Activated T-helper 1 cell treated with Interleukin-2 at 50 U/mL for 16 hours (primary cell): ENCODE results near the gene TAS2R31.
"Not testable (repeated sequence)": the region's sequence is repeated elsewhere in the genome, so short reads cannot be mapped to it uniquely, and the experiment has no call there.

Source experiments
- DNase-seq: peaks from one replicate; pipeline ENCODE4 v3.0.0-alpha.2; 2020; ENCODE audit warnings: low read depth

Gene TAS2R31

DNA sequence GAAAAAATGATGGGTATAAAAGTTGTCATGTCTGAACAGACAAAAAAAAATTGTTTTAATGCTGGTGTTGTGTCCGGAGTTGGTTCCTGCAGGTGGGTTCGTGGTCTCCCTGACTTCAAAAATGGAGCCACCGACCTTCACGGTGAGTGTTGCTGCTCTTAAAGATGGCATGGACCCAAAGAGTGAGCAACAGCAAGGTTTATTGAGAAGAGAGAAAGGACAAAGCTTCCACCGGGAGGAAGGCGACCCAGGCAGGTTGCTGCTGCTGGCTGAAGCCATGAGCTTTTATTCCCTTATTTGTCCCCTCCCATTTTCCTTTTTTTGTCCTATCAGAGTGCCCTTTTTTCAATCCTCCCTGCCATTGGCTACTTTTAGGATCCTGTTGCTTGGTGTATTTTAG lies at the start of gene TAS2R31:
Gene TAS2R31 (minus strand): TSS at position 101 of the 400 bp plus-strand sequence. CDS start 72 bp downstream, at position 29.
- no peak for DNase-seq

DNA sequence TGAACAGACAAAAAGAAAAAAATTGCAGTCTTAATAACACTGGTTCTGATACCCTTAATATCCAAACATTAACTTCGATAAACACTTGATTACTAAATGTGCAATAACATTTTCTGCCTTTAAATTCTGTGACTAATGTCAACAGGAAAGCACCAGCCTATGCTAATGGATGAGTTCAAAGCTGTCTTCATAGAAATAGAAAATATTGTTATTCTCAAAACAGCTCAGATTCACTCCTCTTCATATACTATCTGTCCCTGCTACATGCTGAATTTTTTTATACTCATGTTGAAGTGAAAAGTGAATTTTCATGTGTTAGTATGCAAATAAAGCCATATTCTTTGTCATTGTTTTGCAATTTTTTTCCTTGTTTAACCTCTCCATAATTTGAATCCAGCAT lies 47.0 kb upstream of the TAS2R31 start:
- DNase-seq, result no peak

DNA sequence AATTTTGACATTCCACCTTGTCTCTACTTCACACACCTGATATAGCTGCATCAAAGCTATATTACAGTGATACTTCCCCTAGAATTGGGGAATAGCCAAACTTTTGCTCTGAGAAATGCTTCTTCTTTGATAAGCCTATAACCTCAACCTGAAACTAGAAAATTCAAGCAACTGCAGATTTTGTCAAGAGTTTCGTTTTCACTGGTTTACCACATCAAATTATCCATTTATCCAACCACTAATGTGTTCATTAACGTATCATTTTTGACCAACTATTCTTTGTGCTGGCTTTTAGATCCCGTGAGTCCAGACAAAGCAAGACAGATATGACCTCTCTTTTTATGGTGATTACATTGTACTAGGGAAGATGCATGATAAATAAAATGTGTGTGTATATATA lies 44.4 kb upstream of the TAS2R31 start:
- no peak for DNase-seq

GRCh38 chr12:11071414-11071813 lies 40.2 kb upstream of the TAS2R31 start:
- no peak for DNase-seq

- DNase-seq, result no peak
These were observed 39.8 kb upstream of the TAS2R31 start for GRCh38 chr12:11070999-11071398.

- no peak for DNase-seq
These were observed 38.7 kb upstream of the TAS2R31 start for GRCh38 chr12:11069854-11070365.

DNA sequence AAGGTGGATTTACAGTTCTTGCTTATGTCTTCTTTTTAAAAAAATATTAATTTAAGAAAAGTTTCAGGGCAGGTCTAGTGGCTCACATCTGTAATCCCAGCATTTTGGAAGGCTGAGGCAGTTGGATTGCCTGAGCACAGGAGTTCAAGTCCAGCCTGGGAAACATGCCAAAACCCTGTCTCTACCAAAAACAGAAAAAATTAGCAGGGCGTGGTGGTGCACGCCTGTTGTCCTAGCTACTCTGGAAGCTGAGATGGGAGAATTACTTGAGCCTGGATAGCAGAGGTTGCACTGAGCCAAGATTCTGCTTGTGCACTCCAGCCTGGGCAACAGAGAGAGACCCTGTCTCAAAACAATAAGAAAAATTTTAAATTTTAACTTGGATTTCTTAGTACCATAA lies 36.3 kb upstream of the TAS2R31 start:
- no peak for DNase-seq

DNA sequence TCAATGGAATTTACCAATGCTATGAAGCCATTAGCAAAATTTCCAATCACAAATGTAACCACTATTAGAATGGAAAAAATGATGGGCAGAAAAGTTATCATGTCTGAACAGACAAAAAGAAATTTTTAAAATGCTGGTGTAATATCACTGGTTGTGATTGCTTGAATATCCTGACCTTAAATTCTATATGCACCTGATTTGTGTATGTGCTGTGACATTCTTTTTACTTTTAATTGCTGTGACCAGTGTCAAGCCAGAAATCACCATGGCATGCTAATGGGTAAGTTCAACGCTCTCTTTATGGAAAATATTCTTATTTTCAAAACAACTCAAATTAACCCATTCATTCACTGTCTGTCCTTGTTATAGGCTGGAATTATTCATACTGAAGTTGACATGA lies 31.0 kb upstream of the TAS2R31 start, which contains the start of gene TAS2R46:
Gene TAS2R46 (minus strand): TSS at position 101 of the 400 bp plus-strand sequence. CDS start 0 bp downstream, at position 101.
- DNase-seq, result not testable (repeated sequence)

DNA sequence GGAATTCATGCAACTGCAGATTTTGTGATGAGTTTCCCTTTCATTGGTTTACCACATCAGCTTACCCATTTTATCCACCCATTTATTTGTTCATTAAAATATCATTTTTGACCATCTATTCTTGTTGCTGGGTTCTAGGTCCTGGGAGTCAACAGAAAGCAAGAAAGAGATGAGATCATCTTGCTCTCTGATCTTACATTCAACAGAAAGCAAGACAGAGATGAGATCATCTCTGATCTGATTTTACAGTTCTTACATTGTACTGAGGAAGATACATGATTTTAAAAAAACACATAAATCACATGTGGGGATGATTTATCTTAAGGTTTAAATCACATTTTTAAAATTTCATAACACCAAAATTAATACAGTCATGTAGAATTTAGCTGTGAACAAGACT lies 28.6 kb upstream of the TAS2R31 start:
- no peak for DNase-seq

DNA sequence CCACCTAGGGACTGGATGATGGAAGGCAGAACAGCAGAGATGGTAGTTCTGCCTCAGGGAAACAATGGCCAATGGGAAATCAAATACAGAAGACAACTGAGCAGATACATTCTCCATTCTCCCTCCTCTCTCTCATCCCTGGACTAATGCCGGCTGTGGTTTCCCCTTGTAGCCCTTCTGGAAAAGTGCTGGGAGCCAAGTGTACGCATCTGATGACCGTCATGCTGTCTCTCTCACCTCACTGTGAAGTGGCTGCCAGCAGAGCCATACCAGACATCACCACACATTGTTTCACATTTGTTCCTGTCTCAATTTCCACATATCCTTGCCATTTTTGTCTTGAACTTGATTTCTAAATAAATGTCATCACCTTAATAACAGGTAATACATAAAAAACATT lies 27.8 kb upstream of the TAS2R31 start:
- no peak for DNase-seq

- no peak for DNase-seq
These were observed 24.1 kb upstream of the TAS2R31 start for GRCh38 chr12:11055306-11055705.

GRCh38 chr12:11049806-11050531 lies 18.8 kb upstream of the TAS2R31 start:
- not testable (repeated sequence) for DNase-seq

DNA sequence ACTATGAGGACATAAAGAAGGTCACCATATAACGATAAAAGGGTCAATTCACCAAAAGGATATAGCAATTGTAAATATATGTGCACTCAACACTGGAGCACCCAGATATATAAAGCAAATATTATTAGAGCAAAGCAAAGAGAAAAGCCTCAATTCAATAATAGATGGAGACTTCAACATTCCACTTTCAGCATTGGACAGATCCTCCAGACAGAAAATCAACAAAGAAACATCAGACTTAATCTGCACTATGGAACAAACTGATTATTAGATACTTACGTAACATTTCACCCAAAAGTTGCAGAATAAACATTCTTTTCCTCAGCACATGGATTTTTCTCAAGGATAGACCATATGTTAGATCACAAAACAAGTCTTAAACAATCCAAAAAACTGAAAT lies 10.2 kb upstream of the TAS2R31 start:
- DNase-seq, result not testable (repeated sequence)

GRCh38 chr12:11040162-11040561 lies 9.0 kb upstream of the TAS2R31 start:
- no peak for DNase-seq

DNA sequence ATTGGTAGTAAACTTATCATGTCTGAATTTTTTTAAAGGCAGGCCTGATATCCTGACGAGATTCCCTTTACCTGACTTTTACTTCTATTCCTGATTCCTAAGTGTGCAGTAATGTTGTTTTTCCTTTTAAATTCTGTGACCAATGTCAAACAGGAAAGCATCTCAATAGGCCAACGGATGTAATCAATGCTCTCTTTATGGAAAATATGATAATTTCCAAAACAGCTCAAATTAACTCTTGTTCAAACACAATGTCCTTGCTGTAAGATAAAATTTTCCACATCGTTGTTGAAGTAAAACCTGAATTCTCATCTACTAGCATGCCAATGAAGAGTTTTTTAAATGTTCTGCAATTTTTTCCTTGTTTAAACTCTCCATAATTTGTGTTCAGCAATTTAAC lies 8.0 kb upstream of the TAS2R31 start:
- DNase-seq, result no peak

GRCh38 chr12:11033959-11034358 lies 2.8 kb upstream of the TAS2R31 start:
- not testable (repeated sequence) for DNase-seq

GRCh38 chr12:11026118-11026517 lies 5.1 kb downstream of the TAS2R31 start:
- no peak for DNase-seq

- no peak for DNase-seq
These were observed 7.8 kb downstream of the TAS2R31 start for GRCh38 chr12:11023387-11023786.

DNA sequence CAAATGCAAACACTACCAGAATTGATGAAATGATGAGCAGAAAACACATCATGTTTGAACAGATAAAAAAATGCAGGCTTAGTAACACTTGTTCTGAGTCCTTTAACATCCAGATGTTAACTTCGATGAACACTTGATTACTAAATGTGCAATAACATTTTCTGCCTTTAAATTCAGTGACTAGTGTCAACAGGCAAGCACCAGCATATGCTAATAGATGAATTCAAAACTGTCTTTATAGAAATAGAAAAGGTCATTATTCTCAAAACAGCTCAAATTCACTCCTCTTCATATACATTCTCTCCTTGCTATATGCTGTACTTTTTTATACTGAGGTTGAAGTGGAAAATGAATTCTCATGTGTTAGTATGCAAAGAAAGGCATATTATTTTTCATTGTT lies 8.7 kb downstream of the TAS2R31 start, which contains the start of gene TAS2R19:
Gene TAS2R19 (minus strand): TSS at position 101 of the 400 bp plus-strand sequence. CDS start 49 bp downstream, at position 52.
- DNase-seq, result no peak

- DNase-seq, result no peak
These were observed 14.3 kb downstream of the TAS2R31 start for GRCh38 chr12:11016937-11017336.

- DNase-seq, result no peak
These were observed 15.3 kb downstream of the TAS2R31 start for GRCh38 chr12:11015775-11016430.

- no peak for DNase-seq
These were observed 17.0 kb downstream of the TAS2R31 start for GRCh38 chr12:11014234-11014633.

GRCh38 chr12:11007608-11008007 lies 23.6 kb downstream of the TAS2R31 start:
- no peak for DNase-seq
